NB4 (cell line): Measurements from ENCODE around the gene PYY.
"Not testable (repeated sequence)": the region's sequence is repeated elsewhere in the genome, so short reads cannot be mapped to it uniquely, and the experiment has no call there.

Source experiments
- CTCF ChIP-seq: IDR thresholded peaks from one replicate; pipeline ENCODE4 v1.5.1; 2012; ENCODE audit warnings: low read depth, low read length
- POLR2A ChIP-seq: IDR thresholded peaks from 2 replicates; pipeline ENCODE4 v1.6.1; 2011; ENCODE audit warnings: mild to moderate bottlenecking; ENCODE audit not compliant: insufficient read length; ENCODE audit errors: extremely low read depth

- not testable (repeated sequence) for TF ChIP-seq CTCF, POLR2A
These were observed 17.7 kb upstream of the PYY start for GRCh38 chr17:43971436-43971835.
